HG03108 (cell line): ENCODE results near the gene ASPSCR1.

Experiments used
- ATAC-seq: cut with Tn5 transposase; IDR thresholded peaks from one replicate; pipeline ENCODE4 v1.9.1; 2021; ENCODE audit warnings: moderate library complexity; ENCODE audit not compliant: unreplicated experiment

ASPSCR1 gene

DNA sequence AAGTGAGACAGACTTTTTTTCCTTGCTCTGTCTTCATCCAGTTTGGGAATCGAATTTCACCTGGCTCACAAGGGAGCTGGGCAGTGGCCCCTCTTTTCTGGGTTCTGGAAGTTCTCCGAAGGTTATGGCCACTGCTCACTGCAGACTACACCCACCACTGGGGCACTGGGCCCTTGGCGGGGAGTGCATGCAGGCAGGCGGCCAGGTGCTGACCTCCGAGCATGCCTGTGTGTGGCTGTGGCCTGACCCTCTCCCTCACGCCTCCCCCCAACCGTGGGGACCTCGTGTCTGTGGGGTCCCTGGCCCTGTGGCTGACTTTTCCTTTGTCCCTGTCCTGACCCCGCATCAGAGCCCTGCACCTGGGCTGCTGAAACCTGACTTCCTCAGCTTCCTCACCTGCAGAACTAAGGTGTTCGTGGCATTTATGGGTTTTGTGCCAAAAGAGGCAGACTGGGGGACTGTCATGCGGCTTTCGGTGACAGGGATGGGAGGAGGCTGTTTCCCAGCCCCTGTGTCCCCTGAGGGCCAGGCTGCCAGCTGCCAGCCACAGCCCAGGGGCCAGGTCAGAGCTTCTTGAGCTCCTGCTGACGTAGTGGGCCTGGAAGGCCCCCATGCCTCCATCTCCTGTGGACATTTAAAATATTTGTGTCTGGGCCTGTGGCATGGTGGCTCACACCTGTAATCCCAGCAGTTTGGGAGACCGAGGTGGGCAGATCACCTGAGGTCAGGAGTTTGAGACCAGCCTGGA is 21.4 kb downstream of the ASPSCR1 start:
- ATAC-seq, result no peak

- no peak for ATAC-seq
These were observed 22.2 kb downstream of the ASPSCR1 start for GRCh38 chr17:81999587-81999975.

GRCh38 chr17:81999976-82000802 is 22.8 kb downstream of the ASPSCR1 start:
- no peak for ATAC-seq

- no peak for ATAC-seq
These were observed 23.6 kb downstream of the ASPSCR1 start for GRCh38 chr17:82000803-82001570.

GRCh38 chr17:82001571-82002056 is 24.2 kb downstream of the ASPSCR1 start:
- ATAC-seq, result no peak

GRCh38 chr17:82003411-82004381 is 26.3 kb downstream of the ASPSCR1 start:
- ATAC-seq, result no peak

DNA sequence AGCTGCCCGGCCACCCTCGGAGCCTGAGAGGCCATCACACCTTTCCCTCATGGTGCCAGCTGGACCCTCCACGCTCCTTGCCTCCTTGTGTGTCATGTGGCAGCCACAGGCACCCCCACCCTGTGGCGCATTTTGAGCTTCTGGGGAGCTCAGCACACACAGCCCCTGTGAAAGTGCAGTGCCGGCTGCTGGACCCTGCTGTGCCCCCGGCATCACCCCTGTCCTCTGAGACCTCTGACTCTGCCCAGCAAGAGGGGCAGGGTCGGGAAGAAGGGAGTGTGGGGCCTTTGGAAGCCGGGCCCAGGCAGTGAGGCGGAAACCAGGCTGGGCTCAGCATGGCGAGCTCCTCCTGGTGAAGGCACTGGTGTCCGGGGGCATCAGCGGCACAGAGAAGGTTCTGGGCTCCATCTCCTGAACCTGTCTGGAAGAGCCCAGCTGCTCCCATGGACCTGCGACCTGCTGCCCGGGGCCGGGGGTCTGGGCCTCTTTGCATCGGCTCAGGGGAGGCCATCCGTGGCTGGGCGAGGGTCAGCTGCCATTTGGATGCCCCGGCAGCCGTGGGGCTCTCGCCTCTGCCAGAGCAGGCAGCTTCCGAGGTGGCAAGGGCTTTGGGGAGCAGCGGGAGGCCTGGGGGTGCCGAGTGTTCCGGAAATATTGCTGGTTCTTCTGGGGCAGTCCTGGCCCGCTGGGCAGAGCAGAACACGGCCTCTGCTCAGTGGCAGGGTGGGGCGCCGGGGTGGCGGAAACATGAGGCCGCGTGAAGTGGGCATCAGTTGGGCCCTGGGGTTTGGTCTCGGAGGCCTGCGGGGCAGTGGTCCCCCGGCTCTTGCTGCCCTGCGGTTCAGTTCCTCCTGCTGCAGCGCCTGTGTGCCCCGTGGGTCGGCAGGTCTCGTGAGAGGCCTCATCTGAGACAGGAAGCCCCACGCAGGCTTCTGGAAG is 27.4 kb downstream of the ASPSCR1 start:
- no peak for ATAC-seq

GRCh38 chr17:82005701-82006348 is 28.4 kb downstream of the ASPSCR1 start:
- no peak for ATAC-seq

- no peak for ATAC-seq
These were observed 29.2 kb downstream of the ASPSCR1 start for GRCh38 chr17:82006468-82007227.

GRCh38 chr17:82007228-82007494 is 29.7 kb downstream of the ASPSCR1 start:
- ATAC-seq, result no peak

DNA sequence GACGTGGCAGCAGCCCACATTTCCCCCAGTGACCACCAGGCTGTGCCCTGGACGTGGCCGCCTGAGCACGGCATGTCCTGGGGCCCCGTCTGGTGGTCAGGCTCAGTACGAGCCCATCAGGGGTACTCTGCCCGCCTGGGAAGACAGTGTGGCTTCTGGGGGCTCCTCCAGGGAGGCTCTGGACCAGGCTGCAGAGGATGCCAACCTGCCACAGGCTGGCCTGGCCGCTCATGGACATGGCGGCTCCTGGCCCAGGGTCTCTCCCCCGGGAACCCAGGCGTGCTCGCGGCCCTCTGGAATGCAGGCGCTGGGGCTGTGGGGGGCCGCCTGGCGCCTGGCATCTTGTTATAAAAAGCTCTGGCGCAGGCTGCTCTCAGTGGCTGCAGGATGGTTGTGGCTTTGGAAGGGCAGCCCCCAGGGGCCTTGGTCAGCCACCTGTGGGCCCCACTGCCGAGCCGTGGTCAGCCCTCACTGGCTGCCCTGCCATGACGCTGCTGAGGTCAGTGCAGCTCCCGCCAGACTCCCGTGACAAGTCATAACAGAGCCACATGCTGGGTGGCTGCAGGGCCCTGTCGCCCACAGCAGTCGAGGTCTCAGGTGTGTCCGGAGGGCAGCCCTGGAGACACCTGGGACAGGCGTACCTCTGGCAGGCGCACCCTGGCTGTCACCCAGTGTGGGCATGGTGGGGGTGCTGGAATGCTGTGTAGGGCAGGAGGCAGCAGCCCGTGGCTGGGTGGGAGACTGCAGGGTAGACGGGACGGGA is 30.2 kb downstream of the ASPSCR1 start:
- ATAC-seq, result no peak

GRCh38 chr17:82008258-82008940 is 31.0 kb downstream of the ASPSCR1 start:
- ATAC-seq, result no peak

- no peak for ATAC-seq
These were observed 31.5 kb downstream of the ASPSCR1 start for GRCh38 chr17:82008941-82009405.

- no peak for ATAC-seq
These were observed 32.0 kb downstream of the ASPSCR1 start for GRCh38 chr17:82009413-82009812.

GRCh38 chr17:82010575-82011525 is 33.4 kb downstream of the ASPSCR1 start:
- no peak for ATAC-seq
